PFSK-1 (cell line): ENCODE data around the gene ZNF341.

Experiments
- FOXP2 ChIP-seq: optimal IDR thresholded peaks from 2 replicates; pipeline ENCODE3; 2011; ENCODE audit warnings: borderline replicate concordance, control low read depth, inconsistent platforms; ENCODE audit not compliant: insufficient read depth; ENCODE audit errors: extremely low read length, extremely low read depth
- POLR2AphosphoS5 ChIP-seq: IDR thresholded peaks from 2 replicates; pipeline ENCODE4 v1.6.1; 2012; ENCODE audit warnings: low read depth, mild to moderate bottlenecking, control low read depth, low read length, moderate library complexity
- SIN3A ChIP-seq: IDR thresholded peaks from 2 replicates; pipeline ENCODE4 v1.6.1; 2012; ENCODE audit warnings: mild to moderate bottlenecking, low read length, moderate library complexity, borderline replicate concordance; ENCODE audit not compliant: insufficient read depth
- TAF1 ChIP-seq: IDR thresholded peaks from 2 replicates; pipeline ENCODE4 v1.6.1; 2012; ENCODE audit warnings: low read length, control low read depth, borderline replicate concordance; ENCODE audit not compliant: insufficient read depth
- TF ChIP-seq, protein P1 (sequence below), 2 experiments: IDR thresholded peaks; 2 replicates each; pipeline versions ENCODE4 v1.6.1 to v1.8.0; 2011 to 2012; ENCODE audit warnings: low read depth in 2 of 2, low read length in 2 of 2, control low read depth in 1 of 2, inconsistent platforms in 1 of 2, mild to moderate bottlenecking in 1 of 2, moderate library complexity in 1 of 2; ENCODE audit not compliant: insufficient read depth in 1 of 2

DNA sequence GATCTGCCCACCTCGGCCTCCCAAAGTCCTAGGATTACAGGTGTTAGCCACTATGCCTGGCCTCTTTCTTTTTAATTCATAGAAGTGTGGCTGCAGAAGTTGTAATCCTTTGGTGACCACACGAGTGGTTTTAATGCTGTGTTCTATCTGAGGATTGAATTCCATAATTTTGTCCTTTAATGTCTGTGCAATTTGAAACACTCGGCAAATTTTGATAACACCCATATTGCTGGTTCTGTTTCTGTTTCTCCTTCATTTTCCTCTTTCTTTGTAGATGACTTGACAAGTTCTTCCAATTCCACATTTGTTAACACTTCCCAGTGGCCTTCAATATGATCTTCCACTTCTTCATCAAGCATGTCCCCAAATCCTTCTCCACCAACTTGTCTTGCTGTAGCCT is 76.6 kb downstream of the ZNF341 start:
- TF ChIP-seq POLR2AphosphoS5 (no peak), TAF1 (no peak), SIN3A (no peak), FOXP2 (no peak)
- TF ChIP-seq, protein P1, sequence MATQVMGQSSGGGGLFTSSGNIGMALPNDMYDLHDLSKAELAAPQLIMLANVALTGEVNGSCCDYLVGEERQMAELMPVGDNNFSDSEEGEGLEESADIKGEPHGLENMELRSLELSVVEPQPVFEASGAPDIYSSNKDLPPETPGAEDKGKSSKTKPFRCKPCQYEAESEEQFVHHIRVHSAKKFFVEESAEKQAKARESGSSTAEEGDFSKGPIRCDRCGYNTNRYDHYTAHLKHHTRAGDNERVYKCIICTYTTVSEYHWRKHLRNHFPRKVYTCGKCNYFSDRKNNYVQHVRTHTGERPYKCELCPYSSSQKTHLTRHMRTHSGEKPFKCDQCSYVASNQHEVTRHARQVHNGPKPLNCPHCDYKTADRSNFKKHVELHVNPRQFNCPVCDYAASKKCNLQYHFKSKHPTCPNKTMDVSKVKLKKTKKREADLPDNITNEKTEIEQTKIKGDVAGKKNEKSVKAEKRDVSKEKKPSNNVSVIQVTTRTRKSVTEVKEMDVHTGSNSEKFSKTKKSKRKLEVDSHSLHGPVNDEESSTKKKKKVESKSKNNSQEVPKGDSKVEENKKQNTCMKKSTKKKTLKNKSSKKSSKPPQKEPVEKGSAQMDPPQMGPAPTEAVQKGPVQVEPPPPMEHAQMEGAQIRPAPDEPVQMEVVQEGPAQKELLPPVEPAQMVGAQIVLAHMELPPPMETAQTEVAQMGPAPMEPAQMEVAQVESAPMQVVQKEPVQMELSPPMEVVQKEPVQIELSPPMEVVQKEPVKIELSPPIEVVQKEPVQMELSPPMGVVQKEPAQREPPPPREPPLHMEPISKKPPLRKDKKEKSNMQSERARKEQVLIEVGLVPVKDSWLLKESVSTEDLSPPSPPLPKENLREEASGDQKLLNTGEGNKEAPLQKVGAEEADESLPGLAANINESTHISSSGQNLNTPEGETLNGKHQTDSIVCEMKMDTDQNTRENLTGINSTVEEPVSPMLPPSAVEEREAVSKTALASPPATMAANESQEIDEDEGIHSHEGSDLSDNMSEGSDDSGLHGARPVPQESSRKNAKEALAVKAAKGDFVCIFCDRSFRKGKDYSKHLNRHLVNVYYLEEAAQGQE (IDR thresholded peaks at IDR 0.05; ENCODE audit: insufficient read depth in 1 of 2, low read depth in 2 of 2, low read length in 2 of 2) = no peak
